PC-3 (cell line): Measurements from ENCODE around the gene ENDOG. TPM values are rescaled to one million over a fixed set of nuclear protein-coding genes. Genes with fewer than 3 reads are reported as not detected.
A peak's percentile ranks its signal among the peaks of the same experiment; 100 is the strongest.

Experiments
- ATAC-seq: fragments of 200-7000 bp; cut with Tn5 transposase; 2 replicates; pipeline ENCODE4 v1.9.1; 2020; ENCODE audit warnings: mild to moderate bottlenecking, moderate library complexity
- BruUV-seq: library from RNA; stranded (reverse); fragments of 400-500 nt; replicated peaks from 2 replicates; lab custom pipeline; 2021; lab: Mats Ljungman, UMichigan
- CTCF ChIA-PET: fragments of 300-600 bp; sonication (Branson Sonifier 250); formaldehyde crosslinking; loops from one replicate; lab custom pipeline; 2022; ENCODE audit warnings: antibody characterized with exemption; lab: Charles Lee
- POLR2A ChIA-PET: fragments of 300-600 bp; sonication (Branson Sonifier 250); formaldehyde crosslinking; loops from one replicate; lab custom pipeline; 2022; ENCODE audit warnings: antibody characterized with exemption; ENCODE audit not compliant: unreplicated experiment; lab: Charles Lee
- DNase-seq: peaks from one replicate; pipeline ENCODE4 v3.0.0-alpha.2; 2015
- H2AFZ ChIP-seq: fragments of 300-600 bp; sonication (generic); 2 replicates; pipeline ENCODE4 v1.6.0; 2016; ENCODE audit warnings: antibody characterized with exemption, low read length
- H3F3A ChIP-seq: fragments of 300-600 bp; sonication (generic); one replicate; pipeline ENCODE4 v1.6.0; 2017; ENCODE audit warnings: antibody characterized with exemption, low read length, control low read depth, mild to moderate bottlenecking; ENCODE audit not compliant: unreplicated experiment
- H3K27ac ChIP-seq: fragments of 300-600 bp; sonication (generic); 2 replicates; pipeline ENCODE4 v1.5.1; 2016; ENCODE audit warnings: mild to moderate bottlenecking, low read length
- H3K27me3 ChIP-seq: fragments of 300-600 bp; sonication (generic); 2 replicates; pipeline ENCODE4 v1.6.1; 2016; ENCODE audit warnings: low read length, mixed read lengths
- H3K36me3 ChIP-seq: fragments of 300-600 bp; sonication (generic); 2 replicates; pipeline ENCODE4 v1.6.1; 2016; ENCODE audit warnings: low read depth, mixed run types, low read length, mixed read lengths
- H3K4me1 ChIP-seq: fragments of 300-600 bp; sonication (generic); 2 replicates; pipeline ENCODE4 v1.5.1; 2016; ENCODE audit warnings: low read length; ENCODE audit not compliant: insufficient read depth
- H3K4me2 ChIP-seq: fragments of 300-600 bp; sonication (generic); 2 replicates; pipeline ENCODE4 v1.6.0; 2016; ENCODE audit warnings: low read length
- H3K4me3 ChIP-seq: fragments of 300-600 bp; sonication (generic); 2 replicates; pipeline ENCODE4 v1.5.1; 2016; ENCODE audit warnings: mild to moderate bottlenecking, low read length, mixed read lengths
- H3K79me2 ChIP-seq: fragments of 300-600 bp; sonication (generic); 2 replicates; pipeline ENCODE4 v1.6.1; 2017; ENCODE audit warnings: low read length, mixed read lengths
- H3K9ac ChIP-seq: fragments of 300-600 bp; sonication (generic); 2 replicates; pipeline ENCODE4 v1.6.0; 2016; ENCODE audit warnings: mild to moderate bottlenecking, low read length
- H3K9me2 ChIP-seq: fragments of 300-600 bp; sonication (generic); replicated peaks from 2 replicates; pipeline ENCODE4 v1.6.1; 2016; ENCODE audit warnings: mixed run types, low read length, mixed read lengths
- H3K9me3 ChIP-seq: fragments of 300-600 bp; sonication (generic); 2 replicates; pipeline ENCODE4 v1.6.1; 2016; ENCODE audit warnings: low read length, mixed read lengths
- H4K20me1 ChIP-seq: fragments of 300-600 bp; sonication (generic); 2 replicates; pipeline ENCODE4 v1.6.1; 2016; ENCODE audit warnings: low read length, mixed read lengths
- CTCF ChIP-seq: fragments of 300-600 bp; sonication (generic); conservative IDR thresholded peaks from 2 replicates; pipeline ENCODE4 v1.5.1; 2017; ENCODE audit warnings: antibody characterized with exemption, low read depth, mild to moderate bottlenecking, low read length
- EZH2 ChIP-seq: fragments of 300-600 bp; sonication (generic); IDR thresholded peaks from one replicate; pipeline ENCODE4 v1.6.1; 2017; ENCODE audit warnings: antibody characterized with exemption, mild to moderate bottlenecking, low read length; ENCODE audit not compliant: unreplicated experiment
- EZH2phosphoT487 ChIP-seq: fragments of 300-600 bp; sonication (generic); IDR thresholded peaks from 2 replicates; pipeline ENCODE4 v1.6.1; 2018; ENCODE audit warnings: mild to moderate bottlenecking, antibody characterized with exemption, low read length, borderline replicate concordance
- intact Hi-C: fragments of 100-400 bp; cut with micrococcal nuclease; formaldehyde crosslinking; loops from 2 replicates; pipeline ENCODE4 v1.9.0; 2023
- total RNA-seq: library from RNA; depleted of rRNA; stranded (reverse); fragments of >200 nt; gene quantifications from 2 replicates; pipeline ENCODE4 v1.2.3, GENCODE V29; 2014

Gene ENDOG
- total RNA-seq, 1 experiment from 2014 or later, result 37.0 TPM

GRCh38 chr9:128860937-128861336, 42.6 kb downstream of the ENDOG start:
- Histone ChIP-seq H3K4me2 (no peak overlapping the region), H3K9me3 (no peaks in the 10 kb centered on the region), H3K9ac (no peak overlapping the region), H3K36me3 (no peaks in the 10 kb centered on the region), H2AFZ (no peak overlapping the region), H3K4me1 (no peaks in the 10 kb centered on the region), H3K27ac (no peak overlapping the region), H3K9me2 (no peaks in the 10 kb centered on the region), H3K4me3 (no peak overlapping the region), H3K79me2 (no peaks in the 10 kb centered on the region), H3K27me3 (no peaks in the 10 kb centered on the region), H4K20me1 (no peaks in the 10 kb centered on the region), H3F3A (no peaks in the 10 kb centered on the region)
- DNase-seq (no peak), ATAC-seq (no peak)
- BruUV-seq, result no TSS peak
- ChIA-PET CTCF (interaction anchor here (0.5 kb wide), 1 partner anchor 13 kb away, joined by 3 read pairs; no protein-coding TSS in a partner anchor), POLR2A (no interaction called here)
- no peak for TF ChIP-seq EZH2
- intact Hi-C loops, result no loop called here

GRCh38 chr9:128861501-128861900, 43.2 kb downstream of the ENDOG start:
- no peaks in the 10 kb centered on the region for H3K9me2 ChIP-seq
- H3K9ac ChIP-seq, result no peak overlapping the region
- TF ChIP-seq EZH2phosphoT487 (no peak), EZH2 (no peak)
- ChIA-PET POLR2A (no interaction called here), CTCF (interaction anchor here (0.5 kb wide), 1 partner anchor 13 kb away, joined by 3 read pairs; no protein-coding TSS in a partner anchor)
- H3K27ac ChIP-seq, result no peak overlapping the region
- ATAC-seq (no peak), DNase-seq (no peak)
- H3K27me3 ChIP-seq, result no peaks in the 10 kb centered on the region
- intact Hi-C loops, result no loop called here
- H3K79me2 ChIP-seq, result no peaks in the 10 kb centered on the region
- H3K9me3 ChIP-seq, result no peaks in the 10 kb centered on the region
- H4K20me1 ChIP-seq, result no peaks in the 10 kb centered on the region
- H3K4me1 ChIP-seq, result no peaks in the 10 kb centered on the region
- no peak overlapping the region for H3K4me3 ChIP-seq
- no peaks in the 10 kb centered on the region for H3K36me3 ChIP-seq
- H3F3A ChIP-seq, result no peaks in the 10 kb centered on the region
- no peak overlapping the region for H2AFZ ChIP-seq
- H3K4me2 ChIP-seq, result no peak overlapping the region
- BruUV-seq, result no TSS peak

GRCh38 chr9:128862401-128862851, 44.1 kb downstream of the ENDOG start:
- Histone ChIP-seq H2AFZ (no peak overlapping the region), H3K36me3 (no peaks in the 10 kb centered on the region), H3F3A (no peaks in the 10 kb centered on the region), H3K27me3 (no peaks in the 10 kb centered on the region), H3K4me2 (no peak overlapping the region), H3K4me1 (no peaks in the 10 kb centered on the region), H3K4me3 (no peak overlapping the region), H4K20me1 (no peaks in the 10 kb centered on the region), H3K27ac (no peak overlapping the region), H3K9me3 (no peaks in the 10 kb centered on the region), H3K79me2 (no peaks in the 10 kb centered on the region), H3K9ac (no peak overlapping the region), H3K9me2 (no peaks in the 10 kb centered on the region)
- CTCF ChIA-PET, result interaction anchor here (0.6 kb wide), 1 partner anchor 68 kb away, joined by 3 read pairs; no protein-coding TSS in a partner anchor
- ATAC-seq, result peak; percentile 37
- DNase-seq, result no peak
- TF ChIP-seq CTCF, result no peak
- TF ChIP-seq EZH2phosphoT487, result no peak
- no peak for TF ChIP-seq EZH2
- POLR2A ChIA-PET, result no interaction called here
- intact Hi-C loops, result no loop called here
- no TSS peak for BruUV-seq
